Gastroesophageal sphincter (tissue), 4 donors: ENCODE measurements around the gene PCDHGB6. TPM values are rescaled to one million over a fixed set of nuclear protein-coding genes. Genes with fewer than 3 reads are reported as not detected.
"Not testable (repeated sequence)": the region's sequence is repeated elsewhere in the genome, so short reads cannot be mapped to it uniquely, and the experiment has no call there.

Experiments used
- ATAC-seq: fragments of 150-250 bp; one replicate; pipeline ENCODE4 v1.9.1; 2016; ENCODE audit warnings: mild to moderate bottlenecking, moderate library complexity
- H3K27ac ChIP-seq, 4 donors: fragments of 200-600 bp; sonication (generic) in 3 of 4; 1 replicate in 3 of 4; 2 replicates in 1 of 4; pipeline ENCODE4 v1.5.1; 2016 to 2019
- H3K27me3 ChIP-seq: fragments of 200-600 bp; sonication (generic); one replicate; pipeline ENCODE4 v1.5.1; 2019
- H3K36me3 ChIP-seq, 2 donors: fragments of 200-600 bp; sonication (generic); one replicate each; pipeline ENCODE4 v1.5.1; 2019; ENCODE audit warnings: control low read depth in 1 of 2
- H3K4me1 ChIP-seq, 3 donors: fragments of 200-600 bp; sonication (generic); 1 replicate in 2 of 3; 2 replicates in 1 of 3; pipeline ENCODE4 v1.5.1; 2016 to 2019; ENCODE audit warnings: control low read depth in 2 of 3
- H3K4me3 ChIP-seq, 2 donors: fragments of 200-600 bp; sonication (generic); one replicate each; pipeline ENCODE4 v1.5.1; 2019; ENCODE audit warnings: mild to moderate bottlenecking in 1 of 2, moderate library complexity in 1 of 2
- H3K9me3 ChIP-seq, 3 donors: fragments of 200-600 bp; sonication (generic); one replicate each; pipeline ENCODE4 v1.5.1; 2017 to 2019; ENCODE audit warnings: control low read depth in 2 of 3
- CTCF ChIP-seq, 4 experiments: fragments of 200-600 bp in 2 of 4; fragments of 450-650 bp in 2 of 4; sonication (generic) in 1 of 4; IDR thresholded peaks; one replicate each; pipeline ENCODE4 v1.5.1; 2017 to 2019; ENCODE audit warnings: antibody characterized with exemption in 4 of 4, mild to moderate bottlenecking in 2 of 4, moderate library complexity in 2 of 4
- EP300 ChIP-seq: sonication (generic); formaldehyde crosslinking; IDR thresholded peaks from one replicate; pipeline ENCODE4 v1.6.1; 2017; ENCODE audit warnings: antibody characterized with exemption, mild to moderate bottlenecking
- POLR2A ChIP-seq, 2 donors: fragments of 450-650 bp; IDR thresholded peaks; one replicate each; pipeline ENCODE4 v1.6.1; 2017; ENCODE audit warnings: antibody characterized with exemption in 2 of 2, mild to moderate bottlenecking in 2 of 2, moderate library complexity in 1 of 2
- POLR2AphosphoS5 ChIP-seq: sonication (generic); formaldehyde crosslinking; IDR thresholded peaks from one replicate; pipeline ENCODE4 v1.6.1; 2017; ENCODE audit warnings: antibody characterized with exemption
- WGBS, 2 donors: methylation state at CpG; one replicate each; pipeline ENCODE4 v1.1.5; 2018; ENCODE audit warnings: low coverage in 1 of 2; 5-methylcytosine and 5-hydroxymethylcytosine counted together
- total RNA-seq, 4 donors: library from RNA; depleted of rRNA; stranded (reverse); fragments of >200 nt; gene quantifications; one replicate each; pipeline ENCODE4 v1.1.0, GENCODE V29; 2016

PCDHGB6 gene
- total RNA-seq, 4 donors from 2014 or later: 5.7 to 11.7 (median 6.5) TPM

GRCh38 chr5:141411575-141411974 is 3.8 kb downstream of the PCDHGB6 start:
- Histone ChIP-seq H3K27me3 (peaks cover 8% of the 10 kb centered on the region), H3K36me3 (peaks cover 0 to 31% of the 10 kb centered on the region in 2 donors), H3K4me3 (no peak overlapping the region), H3K4me1 (no peaks in the 10 kb centered on the region), H3K9me3 (peaks cover 0 to 97% (median 13%) of the 10 kb centered on the region in 3 donors), H3K27ac (no peak overlapping the region)
- TF ChIP-seq POLR2AphosphoS5 (no peak), POLR2A (IDR thresholded peaks at IDR 0.05) (no peak), EP300 (no peak), CTCF (IDR thresholded peaks at IDR 0.05) (no peak)
- no peak for ATAC-seq
- WGBS, 2 donors: 33 to 56% methylated on average over 2 to 3 of the region's 3 CpGs

GRCh38 chr5:141412854-141413539 is 5.2 kb downstream of the PCDHGB6 start, which contains the start of gene PCDHGA10:
PCDHGA10 (plus strand) TSS chr5:141412987; CDS start chr5:141413176, 189 bp downstream.
- no peaks in the 10 kb centered on the region for H3K4me1 ChIP-seq
- H3K27ac ChIP-seq: no peak within 1 kb of the TSS
- TF ChIP-seq EP300: no peak
- TF ChIP-seq POLR2AphosphoS5: no peak
- peak in 1 of 4 experiments; percentile 36 for TF ChIP-seq CTCF (IDR thresholded peaks at IDR 0.05)
- no peak for TF ChIP-seq POLR2A (IDR thresholded peaks at IDR 0.05)
- 18 to 23% methylated on average over 4 to 10 of the region's 31 CpGs for WGBS, 2 donors
- peak within 1 kb of the TSS in 1 of 2 donors; percentile 38 for H3K4me3 ChIP-seq
- H3K27me3 ChIP-seq: peaks cover 8% of the 10 kb centered on the region
- peak; percentile 34 for ATAC-seq
- H3K36me3 ChIP-seq: peaks cover 0 to 27% of the 10 kb centered on the region in 2 donors
- H3K9me3 ChIP-seq: peaks cover 0 to 98% (median 13%) of the 10 kb centered on the region in 3 donors

GRCh38 chr5:141413540-141414069 is 5.8 kb downstream of the PCDHGB6 start:
- ATAC-seq: no peak
- Histone ChIP-seq H3K27ac (no peak overlapping the region), H3K4me1 (peaks cover 0 to 5% (median 0%) of the 10 kb centered on the region in 3 donors), H3K4me3 (peak overlapping the region in 1 of 2 donors; percentile 38), H3K27me3 (peaks cover 8% of the 10 kb centered on the region), H3K36me3 (peaks cover 0 to 25% of the 10 kb centered on the region in 2 donors), H3K9me3 (peaks cover 0 to 98% (median 13%) of the 10 kb centered on the region in 3 donors)
- 11 to 19% methylated on average over 5 to 23 of the region's 25 CpGs for WGBS, 2 donors
- TF ChIP-seq POLR2AphosphoS5 (no peak), CTCF (IDR thresholded peaks at IDR 0.05) (no peak), POLR2A (IDR thresholded peaks at IDR 0.05) (no peak), EP300 (no peak)

DNA sequence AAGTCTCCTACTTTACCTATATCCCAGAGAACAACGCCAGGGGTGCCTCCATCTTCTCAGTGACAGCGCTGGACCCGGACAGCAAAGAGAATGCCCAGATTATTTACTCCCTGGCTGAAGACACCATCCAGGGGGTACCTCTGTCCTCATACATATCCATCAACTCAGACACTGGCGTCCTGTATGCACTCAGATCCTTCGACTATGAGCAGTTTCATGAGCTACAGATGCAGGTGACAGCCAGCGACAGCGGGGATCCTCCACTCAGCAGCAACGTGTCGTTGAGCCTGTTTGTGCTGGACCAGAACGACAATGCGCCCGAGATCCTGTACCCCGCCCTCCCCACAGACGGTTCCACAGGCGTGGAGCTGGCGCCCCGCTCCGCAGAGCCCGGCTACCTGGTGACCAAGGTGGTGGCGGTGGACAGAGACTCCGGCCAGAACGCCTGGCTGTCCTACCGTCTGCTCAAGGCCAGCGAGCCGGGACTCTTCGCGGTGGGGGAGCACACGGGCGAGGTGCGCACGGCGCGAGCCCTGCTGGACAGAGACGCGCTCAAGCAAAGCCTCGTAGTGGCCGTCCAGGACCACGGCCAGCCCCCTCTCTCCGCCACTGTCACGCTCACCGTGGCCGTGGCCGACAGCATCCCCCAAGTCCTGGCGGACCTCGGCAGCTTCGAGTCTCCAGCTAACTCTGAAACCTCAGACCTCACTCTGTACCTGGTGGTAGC is 6.9 kb downstream of the PCDHGB6 start:
- not testable (repeated sequence) for H3K4me3 ChIP-seq, ATAC-seq
- WGBS, 2 donors: 13 to 18% methylated on average over 5 to 9 of the region's 46 CpGs

DNA sequence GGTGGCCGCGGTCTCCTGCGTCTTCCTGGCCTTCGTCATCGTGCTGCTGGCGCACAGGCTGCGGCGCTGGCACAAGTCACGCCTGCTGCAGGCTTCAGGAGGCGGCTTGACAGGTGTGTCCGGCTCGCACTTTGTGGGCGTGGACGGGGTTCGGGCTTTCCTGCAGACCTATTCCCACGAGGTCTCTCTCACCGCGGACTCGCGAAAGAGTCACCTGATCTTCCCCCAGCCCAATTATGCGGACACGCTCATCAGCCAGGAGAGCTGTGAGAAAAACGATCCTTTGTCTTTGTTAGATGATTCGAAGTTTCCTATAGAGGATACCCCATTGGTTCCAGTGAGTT is 7.4 kb downstream of the PCDHGB6 start:
- H3K27ac ChIP-seq, H3K4me3 ChIP-seq, H3K27me3 ChIP-seq, ATAC-seq: not testable (repeated sequence)
- peaks cover 0 to 19% (median 0%) of the 10 kb centered on the region in 3 donors for H3K4me1 ChIP-seq
- 35 to 65% methylated on average over 3 to 6 of the region's 24 CpGs for WGBS, 2 donors
- H3K9me3 ChIP-seq: peaks cover 0 to 98% (median 12%) of the 10 kb centered on the region in 3 donors
- H3K36me3 ChIP-seq: peaks cover 0 to 19% of the 10 kb centered on the region in 2 donors

More for the DNA sequence above, 6.9 kb downstream of the PCDHGB6 start:
- not testable (repeated sequence) for H3K27me3 ChIP-seq, H3K27ac ChIP-seq
- H3K36me3 ChIP-seq: peaks cover 0 to 23% of the 10 kb centered on the region in 2 donors
- H3K4me1 ChIP-seq: peaks cover 0 to 16% (median 0%) of the 10 kb centered on the region in 3 donors
- H3K9me3 ChIP-seq: peaks cover 0 to 98% (median 13%) of the 10 kb centered on the region in 3 donors
